ENCODE results near the gene IPO7. TPM values are rescaled to one million over a fixed set of nuclear protein-coding genes. Genes with fewer than 3 reads are reported as not detected.
"Not testable (repeated sequence)": the region's sequence is repeated elsewhere in the genome, so short reads cannot be mapped to it uniquely, and the experiment has no call there.

Gene IPO7
- total RNA-seq, 1 donor from 2014 or later: 113 TPM

GRCh38 chr11:9351321-9351881 is 33.1 kb upstream of the IPO7 start:
- H3K27me3 Mint-ChIP-seq (ENCODE audit: low read depth): peaks cover 3% of the 10 kb centered on the region
- TF ChIP-seq CTCF (IDR thresholded peaks at IDR 0.05): no peak
- DNase-seq (ENCODE audit: low spot score): no peak
- no peak overlapping the region for H3K27ac Mint-ChIP-seq (ENCODE audit: unreplicated experiment)
- H3K4me1 Mint-ChIP-seq (ENCODE audit: low read depth): peaks cover 6% of the 10 kb centered on the region
- no peak overlapping the region for H3K4me3 Mint-ChIP-seq (ENCODE audit: unreplicated experiment)
- no peaks in the 10 kb centered on the region for H3K36me3 Mint-ChIP-seq (ENCODE audit: low read depth)
- H3K9me3 Mint-ChIP-seq (ENCODE audit: low read depth): no peaks in the 10 kb centered on the region

GRCh38 chr11:9357041-9357440 is 27.4 kb upstream of the IPO7 start:
- no peak for DNase-seq (ENCODE audit: low spot score)
- no peak overlapping the region for H3K27ac Mint-ChIP-seq (ENCODE audit: unreplicated experiment)
- H3K9me3 Mint-ChIP-seq (ENCODE audit: low read depth): no peaks in the 10 kb centered on the region
- no peaks in the 10 kb centered on the region for H3K36me3 Mint-ChIP-seq (ENCODE audit: low read depth)
- H3K27me3 Mint-ChIP-seq (ENCODE audit: low read depth): no peaks in the 10 kb centered on the region
- no peak overlapping the region for H3K4me3 Mint-ChIP-seq (ENCODE audit: unreplicated experiment)
- no peak for TF ChIP-seq CTCF (IDR thresholded peaks at IDR 0.05)
- no peaks in the 10 kb centered on the region for H3K4me1 Mint-ChIP-seq (ENCODE audit: low read depth)

- peaks cover 26% of the 10 kb centered on the region for H3K4me1 Mint-ChIP-seq (ENCODE audit: low read depth)
- not testable (repeated sequence) for H3K4me3 Mint-ChIP-seq (ENCODE audit: unreplicated experiment); H3K27me3 Mint-ChIP-seq (ENCODE audit: low read depth); DNase-seq (ENCODE audit: low spot score); H3K36me3 Mint-ChIP-seq (ENCODE audit: low read depth); H3K27ac Mint-ChIP-seq (ENCODE audit: unreplicated experiment); H3K9me3 Mint-ChIP-seq (ENCODE audit: low read depth)
Observed at GRCh38 chr11:9360862-9361622, 23.4 kb upstream of the IPO7 start.

GRCh38 chr11:9362393-9362863 is 22.0 kb upstream of the IPO7 start:
- DNase-seq (ENCODE audit: low spot score): no peak

GRCh38 chr11:9363954-9364912 is 20.2 kb upstream of the IPO7 start:
- Mint-ChIP-seq H3K27ac (ENCODE audit: unreplicated experiment) (peak overlapping the region; percentile 98), H3K4me1 (ENCODE audit: low read depth) (peaks cover 29% of the 10 kb centered on the region), H3K27me3 (ENCODE audit: low read depth) (no peaks in the 10 kb centered on the region), H3K36me3 (ENCODE audit: low read depth) (no peaks in the 10 kb centered on the region), H3K4me3 (ENCODE audit: unreplicated experiment) (peak overlapping the region; percentile 71), H3K9me3 (ENCODE audit: low read depth) (no peaks in the 10 kb centered on the region)
- peak; percentile 97 for DNase-seq (ENCODE audit: low spot score)
- TF ChIP-seq CTCF (IDR thresholded peaks at IDR 0.05): peak; percentile 20

More at GRCh38 chr11:9362393-9362863, 22.0 kb upstream of the IPO7 start:
- H3K4me1 Mint-ChIP-seq (ENCODE audit: low read depth): peaks cover 26% of the 10 kb centered on the region
- H3K36me3 Mint-ChIP-seq (ENCODE audit: low read depth): no peaks in the 10 kb centered on the region
- no peaks in the 10 kb centered on the region for H3K27me3 Mint-ChIP-seq (ENCODE audit: low read depth)
- no peak overlapping the region for H3K4me3 Mint-ChIP-seq (ENCODE audit: unreplicated experiment)
- peak overlapping the region; percentile 98 for H3K27ac Mint-ChIP-seq (ENCODE audit: unreplicated experiment)
- no peaks in the 10 kb centered on the region for H3K9me3 Mint-ChIP-seq (ENCODE audit: low read depth)
- no peak for TF ChIP-seq CTCF (IDR thresholded peaks at IDR 0.05)

Data from chondrocyte (in vitro differentiated cells).